ENCODE results near the gene CRHR1. TPM values are rescaled to one million over a fixed set of nuclear protein-coding genes. Genes with fewer than 3 reads are reported as not detected.
"Not testable (repeated sequence)": the region's sequence is repeated elsewhere in the genome, so short reads cannot be mapped to it uniquely, and the experiment has no call there.

Gene CRHR1
- total RNA-seq, 2 donors from 2014 or later, result not detected

DNA sequence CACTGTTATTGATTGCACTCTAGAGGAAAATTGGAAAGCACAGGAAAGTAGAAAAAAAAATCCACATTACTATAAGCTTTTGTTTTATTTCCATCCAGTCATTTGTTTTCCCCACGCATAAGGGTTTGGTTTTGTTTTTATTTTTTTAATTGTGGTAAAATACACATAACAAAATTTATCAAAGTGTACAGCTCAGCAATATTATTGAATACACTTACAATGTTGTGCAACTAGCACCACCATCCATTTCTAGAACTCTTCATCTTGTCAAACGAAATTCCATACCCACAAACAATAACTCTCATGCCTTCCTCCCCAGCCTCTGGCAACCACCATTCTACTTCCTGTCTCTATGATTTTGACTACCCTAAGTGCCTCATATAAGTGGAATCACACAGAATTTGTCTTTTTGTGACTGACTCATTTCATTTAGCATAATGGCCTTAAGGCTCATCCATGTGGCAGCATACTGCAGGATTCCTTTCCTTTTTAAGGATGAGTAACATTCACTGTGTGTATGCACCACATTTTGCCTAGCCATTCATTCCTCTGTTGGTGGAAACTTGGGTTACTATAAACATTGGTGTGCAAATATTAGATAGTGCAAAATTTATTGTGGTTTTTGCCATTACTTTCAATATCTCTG lies 71.7 kb downstream of the CRHR1 start:
- Histone ChIP-seq H3K4me3 (no peak overlapping the region), H3K9me3 (no peaks in the 10 kb centered on the region), H3K36me3 (no peaks in the 10 kb centered on the region), H3K27ac (no peak overlapping the region), H3K4me1 (ENCODE audit: control insufficient read depth in 1 of 2, low read depth in 2 of 2) (no peaks in the 10 kb centered on the region), H3K27me3 (replicated peaks; ENCODE audit: insufficient read depth) (no peaks in the 10 kb centered on the region)
- ATAC-seq (ENCODE audit: insufficient number of reproducible peaks, low FRiP score, low read depth) (no peak), DNase-seq (ENCODE audit: low spot score) (no peak)
- TF ChIP-seq, protein P1, sequence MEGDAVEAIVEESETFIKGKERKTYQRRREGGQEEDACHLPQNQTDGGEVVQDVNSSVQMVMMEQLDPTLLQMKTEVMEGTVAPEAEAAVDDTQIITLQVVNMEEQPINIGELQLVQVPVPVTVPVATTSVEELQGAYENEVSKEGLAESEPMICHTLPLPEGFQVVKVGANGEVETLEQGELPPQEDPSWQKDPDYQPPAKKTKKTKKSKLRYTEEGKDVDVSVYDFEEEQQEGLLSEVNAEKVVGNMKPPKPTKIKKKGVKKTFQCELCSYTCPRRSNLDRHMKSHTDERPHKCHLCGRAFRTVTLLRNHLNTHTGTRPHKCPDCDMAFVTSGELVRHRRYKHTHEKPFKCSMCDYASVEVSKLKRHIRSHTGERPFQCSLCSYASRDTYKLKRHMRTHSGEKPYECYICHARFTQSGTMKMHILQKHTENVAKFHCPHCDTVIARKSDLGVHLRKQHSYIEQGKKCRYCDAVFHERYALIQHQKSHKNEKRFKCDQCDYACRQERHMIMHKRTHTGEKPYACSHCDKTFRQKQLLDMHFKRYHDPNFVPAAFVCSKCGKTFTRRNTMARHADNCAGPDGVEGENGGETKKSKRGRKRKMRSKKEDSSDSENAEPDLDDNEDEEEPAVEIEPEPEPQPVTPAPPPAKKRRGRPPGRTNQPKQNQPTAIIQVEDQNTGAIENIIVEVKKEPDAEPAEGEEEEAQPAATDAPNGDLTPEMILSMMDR (IDR thresholded peaks at IDR 0.05), result no peak

DNA sequence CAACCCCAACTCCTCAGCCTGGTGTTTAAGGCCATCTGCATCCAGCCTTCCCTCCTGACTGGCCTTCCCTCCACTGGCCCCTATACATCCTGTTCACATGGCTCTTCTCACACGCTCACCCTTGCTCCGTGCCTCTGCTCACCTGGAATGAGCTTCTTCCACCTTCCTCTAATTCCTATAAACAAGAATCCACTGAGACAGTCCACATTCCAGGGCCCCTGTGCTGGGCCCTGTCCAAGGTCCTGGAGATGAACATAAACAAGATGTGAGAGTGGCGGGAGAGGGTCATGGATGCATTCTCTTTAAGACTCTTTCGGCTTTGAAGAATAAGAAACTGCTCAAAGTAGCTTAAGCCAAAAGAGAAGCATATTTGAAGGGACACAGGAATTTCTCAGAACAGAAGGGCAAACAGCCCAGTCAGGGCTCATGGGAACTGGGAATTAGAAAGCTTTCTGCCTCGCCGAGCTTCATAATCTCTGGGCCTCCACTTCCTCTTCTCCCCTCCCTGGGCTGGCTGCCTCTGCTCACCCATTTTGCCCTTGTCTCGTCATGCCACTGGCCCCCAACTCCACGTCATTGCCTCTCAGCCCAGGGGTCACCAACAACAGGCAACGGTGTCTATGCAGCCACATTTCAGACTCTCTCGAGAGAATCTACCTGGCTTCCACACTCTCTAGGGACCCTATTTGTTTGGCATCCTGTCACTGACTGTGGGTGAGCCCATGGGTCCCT lies 74.0 kb downstream of the CRHR1 start:
- no peak overlapping the region for H3K27ac ChIP-seq
- no peaks in the 10 kb centered on the region for H3K27me3 ChIP-seq (replicated peaks; ENCODE audit: insufficient read depth)
- no peaks in the 10 kb centered on the region for H3K4me1 ChIP-seq (ENCODE audit: control insufficient read depth in 1 of 2, low read depth in 2 of 2)
- H3K9me3 ChIP-seq, result no peaks in the 10 kb centered on the region
- ATAC-seq (ENCODE audit: insufficient number of reproducible peaks, low FRiP score, low read depth) (no peak), DNase-seq (ENCODE audit: low spot score) (no peak)
- no peaks in the 10 kb centered on the region for H3K36me3 ChIP-seq
- TF ChIP-seq, protein P1 (IDR thresholded peaks at IDR 0.05), result no peak
- H3K4me3 ChIP-seq, result no peak overlapping the region

DNA sequence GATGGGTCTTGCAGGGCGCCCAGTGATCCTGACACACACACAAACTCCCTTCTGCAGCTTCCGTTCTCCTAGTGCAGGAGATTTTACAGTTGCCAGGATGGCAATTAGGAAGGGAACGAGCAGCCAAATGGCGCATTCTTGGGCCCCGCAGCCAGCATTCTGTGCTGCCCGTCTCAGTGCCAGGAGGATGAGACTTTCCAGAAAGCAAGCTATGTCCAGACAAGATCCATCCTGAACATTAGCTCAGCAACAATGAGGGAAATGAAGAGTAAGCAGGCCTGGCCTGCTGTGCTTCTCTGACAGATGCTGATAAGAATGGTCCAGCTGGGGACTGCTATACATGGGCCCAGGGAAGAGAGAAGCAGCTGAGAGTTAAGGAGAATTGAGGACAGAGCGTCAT lies 77.0 kb downstream of the CRHR1 start:
- no peak for DNase-seq (ENCODE audit: low spot score)

DNA sequence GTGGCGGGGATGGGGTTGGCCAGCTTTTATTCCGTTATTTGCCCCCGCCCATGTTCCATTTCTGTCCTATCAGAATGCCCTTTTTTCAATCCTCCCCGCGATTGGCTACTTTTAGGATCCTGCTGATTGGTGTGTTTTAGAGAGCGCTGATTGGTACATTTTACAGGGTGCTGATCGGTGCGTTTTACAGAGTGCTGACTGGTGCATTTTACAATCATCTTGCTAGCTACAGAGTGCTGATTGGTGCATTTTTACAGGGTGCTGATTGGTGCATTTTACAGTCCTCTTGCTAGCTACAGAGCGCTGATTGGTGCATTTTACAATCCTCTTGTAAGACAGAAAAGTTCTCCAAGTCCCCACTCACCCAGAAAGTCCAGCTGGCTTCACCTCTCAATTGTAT lies 78.0 kb downstream of the CRHR1 start:
- not testable (repeated sequence) for H3K27me3 ChIP-seq (replicated peaks; ENCODE audit: insufficient read depth); H3K9me3 ChIP-seq; H3K4me3 ChIP-seq; DNase-seq (ENCODE audit: low spot score); H3K4me1 ChIP-seq (ENCODE audit: control insufficient read depth in 1 of 2, low read depth in 2 of 2); ATAC-seq (ENCODE audit: insufficient number of reproducible peaks, low FRiP score, low read depth); H3K27ac ChIP-seq; H3K36me3 ChIP-seq

More for the DNA sequence above, 77.0 kb downstream of the CRHR1 start:
- Histone ChIP-seq H3K27me3 (replicated peaks; ENCODE audit: insufficient read depth) (no peaks in the 10 kb centered on the region), H3K4me3 (no peak overlapping the region), H3K36me3 (no peaks in the 10 kb centered on the region), H3K4me1 (ENCODE audit: control insufficient read depth in 1 of 2, low read depth in 2 of 2) (no peaks in the 10 kb centered on the region), H3K27ac (no peak overlapping the region), H3K9me3 (no peaks in the 10 kb centered on the region)
- no peak for ATAC-seq (ENCODE audit: insufficient number of reproducible peaks, low FRiP score, low read depth)
- TF ChIP-seq, protein P1 (IDR thresholded peaks at IDR 0.05), result no peak

DNA sequence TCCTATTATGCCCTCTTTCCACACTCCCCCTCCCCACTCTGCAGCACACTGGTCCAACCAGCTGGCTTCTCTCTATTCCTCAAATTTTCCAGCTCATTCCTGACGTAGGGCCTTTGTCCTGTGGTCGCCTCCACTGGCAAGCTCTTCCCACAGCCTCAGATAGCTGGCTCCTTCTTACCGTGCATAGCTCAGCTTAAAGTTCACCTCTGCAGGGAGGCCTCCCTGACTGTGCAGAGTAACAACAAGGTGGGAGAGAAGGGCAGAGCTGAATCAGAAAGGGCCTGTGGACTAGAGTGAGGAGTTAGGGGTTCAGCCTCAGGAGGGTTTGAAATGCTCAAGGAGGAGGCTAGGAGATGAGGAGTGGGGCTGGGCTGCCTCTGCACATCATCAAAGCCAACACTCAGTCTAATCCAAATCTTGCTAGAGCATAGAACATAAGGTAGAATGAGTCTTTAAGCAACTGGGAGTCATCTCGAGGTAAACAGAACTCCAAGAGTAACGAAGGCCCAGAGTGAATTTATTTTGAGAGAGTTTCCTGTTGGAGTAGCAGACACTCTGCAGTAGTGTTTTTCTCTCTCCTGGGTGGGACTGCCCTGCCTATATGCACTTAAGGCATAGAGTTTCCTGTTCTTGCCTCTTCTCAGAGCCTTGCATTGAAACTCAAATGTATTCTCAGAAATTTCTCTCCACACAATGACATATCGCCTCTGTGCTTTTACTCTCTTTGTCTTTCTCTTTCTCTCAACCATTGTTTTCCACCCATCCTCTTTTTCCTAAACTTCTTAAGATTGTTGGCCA lies 79.9 kb downstream of the CRHR1 start:
- H3K9me3 ChIP-seq, result no peaks in the 10 kb centered on the region
- no peaks in the 10 kb centered on the region for H3K27me3 ChIP-seq (replicated peaks; ENCODE audit: insufficient read depth)
- no peaks in the 10 kb centered on the region for H3K4me1 ChIP-seq (ENCODE audit: control insufficient read depth in 1 of 2, low read depth in 2 of 2)
- TF ChIP-seq, protein P1 (IDR thresholded peaks at IDR 0.05), result no peak
- H3K36me3 ChIP-seq, result no peaks in the 10 kb centered on the region
- ATAC-seq (ENCODE audit: insufficient number of reproducible peaks, low FRiP score, low read depth), result no peak
- DNase-seq (ENCODE audit: low spot score), result no peak
- no peak overlapping the region for H3K27ac ChIP-seq
- no peak overlapping the region for H3K4me3 ChIP-seq
